ENCODE data around the gene AQP10.
"Not testable (repeated sequence)": the region's sequence is repeated elsewhere in the genome, so short reads cannot be mapped to it uniquely, and the experiment has no call there.

Gene AQP10

GRCh38 chr1:154320882-154321608, at the start of gene AQP10:
Gene AQP10, plus strand, starts transcription at chr1:154321093. Its CDS starts 63 bp downstream, at chr1:154321156.
- DNase-seq, result no peak

GRCh38 chr1:154272217-154272998, 48.5 kb upstream of the AQP10 start, which contains the start of gene HAX1:
Gene HAX1, plus strand, starts transcription at chr1:154272629. Its CDS starts 95 bp downstream, at chr1:154272724.
- DNase-seq, result peak; percentile 99

- no peak for DNase-seq
These were observed 47.8 kb upstream of the AQP10 start for GRCh38 chr1:154272999-154273563.

GRCh38 chr1:154276797-154277196, 44.1 kb upstream of the AQP10 start:
- DNase-seq, result peak; percentile 25

GRCh38 chr1:154287591-154287990, 33.3 kb upstream of the AQP10 start:
- not testable (repeated sequence) for DNase-seq

- no peak for DNase-seq
These were observed 32.2 kb upstream of the AQP10 start for GRCh38 chr1:154288661-154289060.

- DNase-seq, result no peak
These were observed 30.0 kb upstream of the AQP10 start for GRCh38 chr1:154290921-154291320.

GRCh38 chr1:154295408-154296235, 25.3 kb upstream of the AQP10 start:
- no peak for DNase-seq

- no peak for DNase-seq
These were observed 19.3 kb upstream of the AQP10 start for GRCh38 chr1:154301582-154301981.

GRCh38 chr1:154304664-154305337, 16.1 kb upstream of the AQP10 start:
- DNase-seq, result no peak

- no peak for DNase-seq
These were observed 14.7 kb upstream of the AQP10 start for GRCh38 chr1:154306151-154306550.

- not testable (repeated sequence) for DNase-seq
These were observed 13.1 kb upstream of the AQP10 start for GRCh38 chr1:154307670-154308270.

- not testable (repeated sequence) for DNase-seq
These were observed 11.8 kb upstream of the AQP10 start for GRCh38 chr1:154309136-154309535.

- DNase-seq, result not testable (repeated sequence)
These were observed 8.4 kb upstream of the AQP10 start for GRCh38 chr1:154312229-154313065.

- no peak for DNase-seq
These were observed 7.9 kb upstream of the AQP10 start for GRCh38 chr1:154313066-154313356.

GRCh38 chr1:154314226-154314625, 6.7 kb upstream of the AQP10 start:
- DNase-seq, result not testable (repeated sequence)

GRCh38 chr1:154316704-154317103, 4.2 kb upstream of the AQP10 start:
- DNase-seq, result no peak

GRCh38 chr1:154318386-154318785, 2.5 kb upstream of the AQP10 start:
- no peak for DNase-seq

GRCh38 chr1:154321609-154321934, 679 bp downstream of the AQP10 start:
- DNase-seq, result not testable (repeated sequence)

- no peak for DNase-seq
These were observed 2.6 kb downstream of the AQP10 start for GRCh38 chr1:154323493-154323892.

- no peak for DNase-seq
These were observed 3.3 kb downstream of the AQP10 start for GRCh38 chr1:154324241-154324640.

Measured in CD4-positive, alpha-beta T cell treated with Interferon gamma for 1 hour (primary cell).